HG02840 (cell line): ENCODE data around the gene FOXA3.

Experiments used
- ATAC-seq: cut with Tn5 transposase; IDR thresholded peaks from one replicate; pipeline ENCODE4 v1.9.1; 2021; ENCODE audit warnings: mild to moderate bottlenecking, moderate library complexity, moderate number of reproducible peaks; ENCODE audit not compliant: unreplicated experiment, low FRiP score

FOXA3 gene

DNA sequence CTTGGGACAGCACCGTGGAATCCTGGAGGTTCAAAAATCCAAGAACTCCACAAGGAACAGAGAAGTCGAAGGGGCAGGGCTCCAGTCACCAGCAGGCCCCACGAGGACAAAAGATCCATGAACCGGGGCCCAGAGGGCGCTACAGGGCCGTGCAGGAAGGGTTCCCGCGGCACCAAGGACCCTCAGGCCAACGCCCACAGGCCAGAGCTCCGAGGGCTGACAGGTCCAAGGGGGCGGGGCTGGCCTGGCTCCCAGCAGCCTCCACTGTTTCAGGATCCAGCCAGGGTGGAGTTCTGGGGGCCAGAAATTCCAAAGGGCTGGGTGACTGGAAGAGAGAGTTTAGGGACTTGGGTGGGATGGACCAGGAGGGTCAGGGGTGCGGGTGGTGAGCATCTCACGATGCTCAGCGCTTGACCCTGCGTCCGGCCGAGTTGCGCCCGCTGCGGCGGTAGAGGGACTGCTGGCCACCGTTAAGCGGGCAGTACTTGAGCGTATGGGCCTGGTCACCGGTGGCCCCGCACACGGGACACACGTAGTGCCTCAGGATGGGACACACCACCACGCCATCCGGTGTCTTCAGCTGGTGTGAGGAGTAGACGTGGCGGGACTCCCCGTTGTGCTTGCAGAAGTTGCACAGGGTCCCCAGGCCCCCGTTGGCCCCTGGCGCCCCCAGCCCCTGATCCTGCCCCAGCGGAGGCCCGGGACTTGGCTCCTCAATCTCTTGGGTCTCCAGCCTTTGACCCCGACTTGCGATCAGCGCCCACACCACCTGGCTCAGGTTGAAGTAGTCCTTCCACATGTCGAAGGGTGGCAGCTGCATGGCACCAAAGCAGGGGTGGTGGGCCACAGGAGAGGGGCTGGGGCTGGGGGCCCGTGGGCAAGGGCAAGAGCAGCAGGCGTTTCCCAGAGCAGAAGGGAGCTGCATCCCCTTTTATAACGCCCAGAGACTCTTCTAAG lies 50.0 kb downstream of the FOXA3 start, which contains the start of gene NANOS2:
TSS of gene NANOS2 (minus strand) at position 905 of the 957 bp plus-strand sequence. CDS start at position 820, 85 bp downstream.
- no peak for ATAC-seq

DNA sequence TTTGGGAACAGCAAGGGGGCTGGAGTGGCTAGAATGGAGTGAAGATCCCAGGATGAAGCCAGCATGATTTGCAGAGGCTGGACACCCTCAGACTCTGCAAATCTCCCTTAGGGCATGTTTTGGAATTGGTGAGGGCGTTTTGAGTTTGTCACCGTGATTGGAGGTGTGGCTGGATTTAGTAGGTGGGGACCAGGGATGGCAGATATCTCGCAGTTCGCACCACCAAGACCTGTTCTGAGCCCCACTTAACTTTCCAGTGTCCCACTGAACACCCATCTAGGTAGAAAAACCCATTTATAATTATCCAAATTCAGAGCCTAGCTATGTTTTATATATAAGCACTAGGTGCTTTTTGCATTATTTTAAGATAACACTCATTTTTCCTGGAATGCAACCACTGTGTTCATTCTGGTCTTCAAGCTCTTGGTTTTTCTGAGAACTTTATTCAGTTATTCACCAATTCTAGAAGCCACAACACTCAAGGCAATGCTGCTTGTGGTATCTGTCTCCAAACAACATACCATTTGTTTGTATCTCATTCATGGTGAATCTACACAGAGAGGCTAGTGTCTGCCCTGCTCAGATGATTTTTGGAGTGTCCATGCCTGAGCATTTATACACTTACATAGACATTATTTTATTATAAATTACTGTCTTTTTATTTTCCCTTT lies 53.4 kb downstream of the FOXA3 start:
- ATAC-seq = no peak

DNA sequence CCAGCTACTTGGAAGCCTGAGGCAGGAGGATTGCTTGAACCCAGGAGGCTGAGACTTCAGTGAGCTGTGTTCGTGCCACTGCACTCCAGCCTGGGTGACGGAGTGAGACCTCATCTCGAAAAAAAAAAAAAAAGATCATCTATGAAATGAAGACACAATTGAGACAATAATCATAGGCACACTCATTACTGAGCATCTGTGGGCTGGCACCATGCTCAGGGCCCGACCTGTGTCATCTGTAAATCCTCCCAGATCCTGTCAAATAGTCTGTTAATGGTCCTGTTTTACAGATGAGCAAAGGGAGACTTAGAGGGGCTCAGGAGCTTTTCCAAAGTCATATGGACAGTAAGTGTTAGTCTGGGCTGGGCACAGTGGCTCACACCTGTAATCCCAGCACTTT lies 54.6 kb downstream of the FOXA3 start:
- ATAC-seq = no peak

DNA sequence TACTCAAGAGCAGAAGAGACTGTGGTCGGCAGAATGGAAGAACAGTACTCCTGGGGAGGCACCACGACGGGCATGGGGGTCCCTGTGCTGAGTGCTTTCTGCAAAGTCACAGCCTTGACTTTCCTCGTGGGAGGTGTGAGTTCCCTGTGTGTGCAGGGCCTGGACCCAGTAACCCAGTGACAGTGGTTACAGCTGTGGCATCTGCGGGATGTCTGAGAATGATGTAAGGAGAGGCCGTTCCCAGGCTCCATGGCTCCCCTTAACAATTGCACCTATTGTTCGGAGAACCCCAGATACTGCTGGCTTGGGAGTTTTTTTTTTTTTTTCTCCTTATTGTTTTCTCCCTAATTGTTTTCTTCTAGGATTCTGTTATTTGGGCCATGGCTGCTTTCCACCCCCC lies 55.6 kb downstream of the FOXA3 start:
- ATAC-seq = no peak

DNA sequence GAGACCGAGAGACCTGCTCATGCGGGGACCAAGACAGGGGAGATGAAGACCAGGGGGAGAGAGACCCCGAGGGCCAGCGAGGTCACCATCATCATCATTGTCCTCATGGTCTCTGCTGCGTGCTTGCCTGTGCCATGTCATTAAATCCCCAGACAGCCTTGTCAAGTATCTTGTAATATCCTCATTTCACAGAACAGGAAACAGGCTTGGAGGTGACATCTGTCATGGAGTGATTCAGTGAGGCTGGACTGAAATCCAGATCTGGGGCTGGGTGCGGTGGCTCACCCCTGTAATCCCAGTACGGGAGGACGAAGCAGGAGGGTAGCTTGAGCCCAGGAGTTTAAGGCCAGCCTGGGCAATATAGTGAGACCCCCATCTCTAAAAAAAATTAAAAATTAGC lies 56.3 kb downstream of the FOXA3 start:
- no peak for ATAC-seq

DNA sequence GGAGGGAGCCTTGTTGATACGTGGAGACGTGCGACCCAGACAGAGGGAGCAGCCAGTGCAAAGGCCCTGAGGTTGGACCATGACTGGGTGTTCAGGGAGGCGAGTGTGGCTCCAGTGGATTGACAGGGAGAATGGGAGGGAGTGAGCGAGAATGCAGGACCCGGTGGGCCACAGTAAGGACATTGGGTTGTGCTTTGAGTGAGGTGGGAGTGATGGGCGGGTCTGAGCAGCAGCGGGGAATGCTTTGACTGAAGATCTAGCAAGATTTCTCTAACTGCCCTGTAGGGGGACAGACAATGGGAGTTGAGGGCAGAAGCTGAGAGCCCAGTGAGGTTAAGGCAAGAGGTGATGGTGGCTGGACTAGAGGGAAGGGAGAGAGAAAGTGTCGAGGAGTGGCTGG lies 58.2 kb downstream of the FOXA3 start:
- no peak for ATAC-seq
